MM.1S (cell line): ENCODE data around the gene NPLOC4.

Experiments used
- DNase-seq: peaks from one replicate; pipeline ENCODE4 v3.0.0-alpha.2; 2015
- H2AFZ ChIP-seq: fragments of 300-600 bp; sonication (generic); 2 replicates; pipeline ENCODE4 v1.6.0; 2016; ENCODE audit warnings: antibody characterized with exemption, low read length
- H3F3A ChIP-seq: fragments of 300-600 bp; sonication (generic); 2 replicates; pipeline ENCODE4 v1.6.1; 2016; ENCODE audit warnings: mild to moderate bottlenecking, antibody characterized with exemption, low read length, moderate library complexity, mixed read lengths; ENCODE audit not compliant: insufficient read depth
- H3K27ac ChIP-seq: fragments of 300-600 bp; sonication (generic); 2 replicates; pipeline ENCODE4 v1.5.1; 2016; ENCODE audit warnings: mild to moderate bottlenecking, low read length
- H3K27me3 ChIP-seq: fragments of 300-600 bp; sonication (generic); replicated peaks from 2 replicates; pipeline ENCODE4 v1.6.0; 2016; ENCODE audit warnings: low read length; ENCODE audit not compliant: insufficient read depth
- H3K36me3 ChIP-seq: fragments of 300-600 bp; sonication (generic); replicated peaks from 2 replicates; pipeline ENCODE4 v1.6.1; 2016; ENCODE audit warnings: mild to moderate bottlenecking, low read length, mixed read lengths; ENCODE audit not compliant: insufficient read depth
- H3K4me1 ChIP-seq: fragments of 300-600 bp; sonication (generic); 2 replicates; pipeline ENCODE4 v1.6.1; 2016; ENCODE audit warnings: low read length, mixed read lengths
- H3K4me2 ChIP-seq: fragments of 300-600 bp; sonication (generic); 2 replicates; pipeline ENCODE4 v1.6.0; 2016; ENCODE audit warnings: low read depth, low read length
- H3K4me3 ChIP-seq: fragments of 300-600 bp; sonication (generic); 2 replicates; pipeline ENCODE4 v1.5.1; 2016; ENCODE audit warnings: low read length, mixed read lengths
- H3K79me2 ChIP-seq: fragments of 300-600 bp; sonication (generic); 2 replicates; pipeline ENCODE4 v1.6.1; 2016; ENCODE audit warnings: mixed run types, low read length, mixed read lengths
- H3K9ac ChIP-seq: fragments of 300-600 bp; sonication (generic); 2 replicates; pipeline ENCODE4 v1.6.1; 2016; ENCODE audit warnings: low read length, mixed read lengths
- H3K9me2 ChIP-seq: fragments of 300-600 bp; sonication (generic); replicated peaks from 2 replicates; pipeline ENCODE4 v1.6.1; 2016; ENCODE audit warnings: mild to moderate bottlenecking, low read length, mixed read lengths; ENCODE audit not compliant: insufficient read depth
- H3K9me3 ChIP-seq: fragments of 300-600 bp; sonication (generic); replicated peaks from 2 replicates; pipeline ENCODE4 v1.6.1; 2016; ENCODE audit warnings: mild to moderate bottlenecking, low read length, mixed read lengths; ENCODE audit not compliant: insufficient read depth
- H4K20me1 ChIP-seq: fragments of 300-600 bp; sonication (generic); 2 replicates; pipeline ENCODE4 v1.6.1; 2016; ENCODE audit warnings: mild to moderate bottlenecking, low read length, moderate library complexity, mixed read lengths; ENCODE audit not compliant: insufficient read depth
- CTCF ChIP-seq: fragments of 300-600 bp; sonication (generic); IDR thresholded peaks from 2 replicates; pipeline ENCODE4 v1.5.1; 2016; ENCODE audit warnings: antibody characterized with exemption, low read length, mixed read lengths
- EZH2 ChIP-seq: fragments of 300-600 bp; sonication (generic); optimal IDR thresholded peaks from 2 replicates; pipeline ENCODE3; 2017; ENCODE audit warnings: low read depth, mild to moderate bottlenecking, antibody characterized with exemption, low read length, mixed read lengths
- EZH2phosphoT487 ChIP-seq: fragments of 300-600 bp; sonication (generic); IDR thresholded peaks from 2 replicates; pipeline ENCODE4 v1.6.1; 2018; ENCODE audit warnings: antibody characterized with exemption, low read length

The NPLOC4 gene

GRCh38 chr17:81535007-81535328 is 101.9 kb downstream of the NPLOC4 start:
- no peak overlapping the region for H3K4me3 ChIP-seq
- H3K9me2 ChIP-seq = no peaks in the 10 kb centered on the region
- H3K4me2 ChIP-seq = no peak overlapping the region
- H3K36me3 ChIP-seq = no peaks in the 10 kb centered on the region
- H3K27ac ChIP-seq = no peak overlapping the region
- H3K9me3 ChIP-seq = no peaks in the 10 kb centered on the region
- no peaks in the 10 kb centered on the region for H3K79me2 ChIP-seq
- H3K27me3 ChIP-seq = no peaks in the 10 kb centered on the region
- 0 out of 2 replicates have a peak, but pooled peaks cover 6% of the 10 kb centered on the region for H3K4me1 ChIP-seq
- H3K9ac ChIP-seq = no peak overlapping the region
- H3F3A ChIP-seq = no peaks in the 10 kb centered on the region
- no peaks in the 10 kb centered on the region for H4K20me1 ChIP-seq
- no peak for DNase-seq
- H2AFZ ChIP-seq = no peak overlapping the region
- TF ChIP-seq EZH2phosphoT487 (no peak), EZH2 (no peak), CTCF (no peak)

- Histone ChIP-seq H3K27ac (no peak overlapping the region), H3K9ac (no peak overlapping the region), H3F3A (no peaks in the 10 kb centered on the region), H3K9me2 (no peaks in the 10 kb centered on the region), H3K36me3 (no peaks in the 10 kb centered on the region), H2AFZ (no peak overlapping the region), H3K9me3 (no peaks in the 10 kb centered on the region), H4K20me1 (no peaks in the 10 kb centered on the region), H3K4me1 (0 out of 2 replicates have a peak, but pooled peaks cover 6% of the 10 kb centered on the region), H3K27me3 (no peaks in the 10 kb centered on the region), H3K4me2 (no peak overlapping the region), H3K4me3 (no peak overlapping the region), H3K79me2 (no peaks in the 10 kb centered on the region)
- TF ChIP-seq EZH2phosphoT487 = no peak
- TF ChIP-seq CTCF = no peak
- no peak for TF ChIP-seq EZH2
- no peak for DNase-seq
These were observed 102.5 kb downstream of the NPLOC4 start for GRCh38 chr17:81534157-81535006.

- Histone ChIP-seq H2AFZ (no peak overlapping the region), H3K4me3 (no peak overlapping the region), H3K27ac (no peak overlapping the region), H3K4me2 (no peak overlapping the region), H3K9ac (no peak overlapping the region), H3K36me3 (no peaks in the 10 kb centered on the region), H3K4me1 (0 out of 2 replicates have a peak, but pooled peaks cover 6% of the 10 kb centered on the region), H3F3A (no peaks in the 10 kb centered on the region), H3K27me3 (no peaks in the 10 kb centered on the region), H4K20me1 (no peaks in the 10 kb centered on the region), H3K79me2 (no peaks in the 10 kb centered on the region), H3K9me2 (no peaks in the 10 kb centered on the region), H3K9me3 (no peaks in the 10 kb centered on the region)
- no peak for DNase-seq
- TF ChIP-seq CTCF (no peak), EZH2 (no peak), EZH2phosphoT487 (no peak)
These were observed 103.4 kb downstream of the NPLOC4 start for GRCh38 chr17:81533339-81534141.
